DMS114 treated with DMSO at 0.1 percent for 48 hours (cell line): ENCODE measurements around the gene SMPDL3A.

Experiments
- DNase-seq: peaks from one replicate; lab custom pipeline; 2025; ENCODE audit not compliant: unreplicated experiment; lab: John Stamatoyannopoulos, UW

The SMPDL3A gene

DNA sequence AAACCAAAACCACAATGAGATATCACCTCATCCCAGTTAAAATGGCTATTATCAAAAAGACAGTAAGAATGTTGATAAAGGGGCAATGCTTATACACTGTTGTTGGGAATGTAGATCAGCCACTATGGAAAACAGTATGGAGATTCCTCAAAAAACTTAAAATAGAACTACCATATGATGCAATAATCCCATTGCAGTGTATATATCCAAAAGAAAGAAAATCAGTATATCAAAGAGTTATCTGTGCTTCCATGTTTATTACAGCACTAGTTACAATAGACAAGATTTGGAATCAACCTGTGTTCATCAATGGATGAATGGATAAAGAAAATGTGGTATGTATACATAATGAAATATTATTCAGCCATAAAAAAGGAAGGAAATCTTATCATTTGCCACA is 13.1 kb upstream of the SMPDL3A start:
- DNase-seq = no peak

- no peak for DNase-seq
Measured at GRCh38 chr6:122778302-122778701, 10.8 kb upstream of the SMPDL3A start.

DNA sequence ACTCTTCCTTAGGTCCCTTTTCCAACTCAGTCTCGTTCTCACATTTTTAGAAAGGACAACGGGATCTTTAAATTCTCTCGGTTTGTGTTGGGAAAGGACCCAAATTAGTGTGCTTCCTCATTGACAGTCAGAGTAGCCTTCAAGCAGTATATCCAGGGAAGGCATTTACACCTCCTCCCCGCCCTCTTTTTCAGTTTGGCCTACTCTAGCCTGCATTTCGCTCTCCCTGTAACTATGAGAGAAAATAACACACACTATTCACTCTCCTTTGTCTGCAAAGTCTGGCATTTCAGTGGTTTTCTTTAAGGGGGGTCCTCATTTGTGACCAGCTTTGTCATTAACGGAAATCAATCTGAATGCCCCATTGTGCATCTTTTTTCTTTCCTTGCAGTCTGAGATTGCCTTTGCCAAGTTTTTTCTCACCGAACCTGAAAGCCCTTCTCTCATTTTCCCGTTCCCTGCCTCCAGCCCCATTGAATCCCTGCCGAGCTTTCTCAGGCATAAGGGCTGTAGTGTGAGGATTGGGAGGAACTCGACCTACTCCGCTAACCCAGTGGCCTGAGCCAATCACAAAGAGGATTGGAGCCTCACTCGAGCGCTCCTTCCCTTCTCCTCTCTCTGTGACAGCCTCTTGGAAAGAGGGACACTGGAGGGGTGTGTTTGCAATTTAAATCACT is 9.9 kb upstream of the SMPDL3A start:
- DNase-seq = no peak

DNA sequence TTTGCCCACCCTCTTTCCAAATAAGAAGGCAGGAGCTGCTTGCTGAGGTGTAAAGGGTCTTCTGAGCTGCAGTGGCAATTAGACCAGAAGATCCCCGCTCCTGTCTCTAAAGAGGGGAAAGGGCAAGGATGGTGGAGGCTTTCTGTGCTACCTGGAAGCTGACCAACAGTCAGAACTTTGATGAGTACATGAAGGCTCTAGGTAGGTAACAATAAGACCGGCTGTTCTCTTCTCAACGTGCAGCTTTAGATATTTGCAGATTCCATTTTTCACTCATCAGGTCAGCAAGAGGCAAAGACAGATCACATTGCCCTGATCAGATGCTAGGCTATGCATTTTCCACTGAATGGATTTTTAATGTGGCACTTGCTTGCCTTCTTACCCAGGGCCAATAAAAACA is 9.4 kb upstream of the SMPDL3A start, which contains the start of gene FABP7:
FABP7 (plus strand) TSS at position 50 of the 400 bp plus-strand sequence; CDS start at position 129, 79 bp downstream.
- no peak for DNase-seq

DNA sequence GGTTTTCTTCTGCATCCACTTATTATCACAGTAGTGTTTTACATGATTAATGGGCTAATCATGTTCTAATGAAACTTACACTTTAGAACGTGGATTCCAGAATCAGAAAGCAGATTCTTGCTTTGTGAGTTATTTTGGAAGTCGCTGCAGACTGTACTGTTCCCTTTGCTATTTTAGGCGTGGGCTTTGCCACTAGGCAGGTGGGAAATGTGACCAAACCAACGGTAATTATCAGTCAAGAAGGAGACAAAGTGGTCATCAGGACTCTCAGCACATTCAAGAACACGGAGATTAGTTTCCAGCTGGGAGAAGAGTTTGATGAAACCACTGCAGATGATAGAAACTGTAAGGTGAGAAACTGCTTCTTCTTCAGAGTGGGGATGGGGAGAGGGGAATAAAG is 8.9 kb upstream of the SMPDL3A start:
- no peak for DNase-seq

- DNase-seq = no peak
Measured at GRCh38 chr6:122781716-122782115, 7.3 kb upstream of the SMPDL3A start.

DNA sequence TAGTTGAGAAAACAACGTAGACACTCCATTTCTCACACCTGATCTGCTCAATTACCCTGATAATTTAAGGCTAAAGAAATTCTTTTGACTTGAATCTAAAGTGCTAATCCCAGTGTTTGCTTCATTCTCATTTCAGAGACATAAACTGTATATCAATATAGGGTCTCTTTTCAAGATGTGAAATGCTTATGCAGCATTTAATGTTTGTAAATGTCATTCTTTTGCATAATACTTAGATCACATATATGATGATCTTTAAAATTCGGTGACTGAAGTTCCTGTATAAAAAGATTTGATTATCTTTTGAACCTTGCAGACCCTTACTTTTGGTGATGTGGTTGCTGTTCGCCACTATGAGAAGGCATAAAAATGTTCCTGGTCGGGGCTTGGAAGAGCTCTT is 5.7 kb upstream of the SMPDL3A start:
- DNase-seq = no peak

DNA sequence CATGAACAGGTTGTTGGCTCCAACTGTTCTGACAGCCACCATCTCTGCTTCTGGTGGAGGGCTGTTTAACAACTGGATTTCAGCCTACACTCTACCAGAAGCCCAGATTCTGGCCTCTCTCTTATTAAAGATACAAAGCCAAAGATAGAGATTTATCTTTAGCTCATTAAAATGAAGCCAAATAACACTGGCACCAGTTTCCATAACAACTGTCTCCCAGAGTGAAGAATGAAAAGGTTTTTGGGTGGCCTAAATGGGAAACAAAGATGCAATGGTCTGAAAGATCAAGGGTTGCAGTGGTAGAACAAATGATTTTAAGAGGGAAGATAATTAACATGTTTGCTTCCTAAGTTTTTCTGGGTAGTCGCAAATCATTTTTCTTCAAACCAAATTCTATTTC is 3.2 kb upstream of the SMPDL3A start:
- no peak for DNase-seq

DNA sequence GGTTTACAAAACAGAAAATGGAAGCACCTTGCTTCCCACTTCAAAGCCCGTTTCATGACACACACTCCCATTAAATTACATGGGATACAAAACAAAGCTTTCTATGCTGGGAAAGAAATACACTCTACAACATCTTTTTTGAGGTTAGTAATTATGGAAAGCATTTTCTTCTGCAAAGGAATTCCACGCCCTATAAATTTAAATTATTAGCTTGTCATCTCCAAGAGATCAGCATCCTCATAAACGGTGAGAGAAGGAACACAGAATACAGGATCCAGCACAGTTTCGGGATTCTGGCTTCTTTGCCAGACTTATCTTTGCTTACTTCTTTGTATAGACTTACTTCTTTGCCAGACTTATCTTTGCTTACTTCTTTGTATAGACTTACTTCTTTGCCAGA is 1.3 kb upstream of the SMPDL3A start:
- no peak for DNase-seq

- DNase-seq = no peak
Measured at GRCh38 chr6:122788208-122788607, 850 bp upstream of the SMPDL3A start.

- DNase-seq = no peak
Measured at GRCh38 chr6:122788663-122789181, 336 bp upstream of the SMPDL3A start.

DNA sequence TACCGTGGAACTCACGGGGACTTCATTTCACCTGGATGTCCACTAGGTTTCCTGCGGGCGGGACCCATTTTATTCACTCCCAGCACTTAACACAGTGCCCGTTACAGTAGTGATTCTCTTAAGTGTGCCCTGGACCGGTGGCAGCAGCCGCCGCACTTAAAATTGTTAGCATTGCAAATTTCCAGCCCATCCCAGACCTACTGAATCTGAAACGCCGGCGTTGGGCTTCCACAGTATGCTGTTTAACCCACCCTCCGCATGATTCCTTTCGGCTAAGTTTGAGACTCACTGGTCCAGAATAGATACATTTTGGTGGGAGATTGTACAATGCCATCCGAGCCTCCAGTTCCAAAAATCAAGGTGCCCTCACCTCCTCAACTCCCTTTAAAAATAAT is 967 bp downstream of the SMPDL3A start:
- DNase-seq = no peak

DNA sequence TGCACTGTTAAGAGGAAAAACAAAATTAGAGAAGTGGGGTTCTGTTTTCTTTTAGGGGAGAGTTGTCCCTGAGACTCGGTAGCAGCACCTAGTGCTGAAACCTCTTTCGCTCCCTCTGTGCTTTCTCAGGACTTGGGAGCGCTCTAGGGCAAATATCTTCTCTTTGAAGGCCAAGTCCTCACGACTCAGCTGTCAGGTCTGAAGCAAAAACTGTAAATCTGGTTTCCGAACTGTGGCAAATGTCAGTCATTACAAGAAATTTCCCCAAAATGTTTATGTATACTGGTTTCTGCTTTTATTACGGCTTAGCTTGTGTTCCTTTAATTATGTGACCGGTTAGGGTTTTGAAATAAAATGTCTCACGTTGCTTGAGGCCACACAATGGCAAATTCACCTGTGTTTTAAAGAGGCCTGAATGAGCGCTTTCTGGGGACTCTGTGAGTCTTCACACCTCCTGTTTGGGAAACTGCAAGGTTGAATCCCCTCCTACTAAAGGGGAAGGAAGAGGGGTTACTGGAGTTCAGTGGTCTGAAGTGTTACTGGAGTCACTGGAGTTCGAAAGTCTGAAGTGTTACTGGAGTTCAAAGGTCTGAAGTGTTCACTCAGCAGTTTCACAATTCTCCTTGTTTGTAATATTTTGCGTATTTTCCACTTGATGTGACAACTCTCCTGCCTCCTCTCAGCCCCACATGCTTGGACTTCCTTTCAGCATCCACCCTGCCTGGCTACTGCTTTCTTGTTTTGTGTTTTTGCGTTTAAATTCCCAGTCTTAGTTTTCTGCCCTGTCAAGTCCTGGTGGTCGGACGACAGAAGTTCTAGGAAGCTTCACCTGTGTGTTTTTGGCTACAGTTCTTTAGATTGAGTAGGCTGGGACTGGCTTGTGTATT is 1.6 kb downstream of the SMPDL3A start:
- DNase-seq = no peak

GRCh38 chr6:122791310-122791679 is 2.2 kb downstream of the SMPDL3A start:
- no peak for DNase-seq

DNA sequence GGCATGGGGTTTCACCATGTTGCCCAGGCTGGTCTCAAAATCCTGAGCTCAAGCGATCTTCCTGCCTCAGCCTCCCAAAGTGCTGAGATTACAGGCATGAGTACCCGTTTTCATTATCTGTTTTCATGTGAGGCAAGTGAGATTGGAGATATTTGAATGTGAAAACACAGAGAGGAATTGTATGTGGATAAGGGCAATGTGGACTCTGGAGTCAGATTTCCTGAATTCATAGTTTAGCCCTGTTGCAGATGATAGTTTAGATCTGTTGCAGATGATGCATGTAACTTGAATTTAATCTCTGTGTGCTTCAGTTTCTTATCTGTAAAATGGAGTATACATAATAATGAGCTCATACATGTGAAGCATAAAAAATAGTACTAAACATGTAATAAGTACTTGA is 3.7 kb downstream of the SMPDL3A start:
- no peak for DNase-seq

- no peak for DNase-seq
Measured at GRCh38 chr6:122797537-122797936, 8.5 kb downstream of the SMPDL3A start.

DNA sequence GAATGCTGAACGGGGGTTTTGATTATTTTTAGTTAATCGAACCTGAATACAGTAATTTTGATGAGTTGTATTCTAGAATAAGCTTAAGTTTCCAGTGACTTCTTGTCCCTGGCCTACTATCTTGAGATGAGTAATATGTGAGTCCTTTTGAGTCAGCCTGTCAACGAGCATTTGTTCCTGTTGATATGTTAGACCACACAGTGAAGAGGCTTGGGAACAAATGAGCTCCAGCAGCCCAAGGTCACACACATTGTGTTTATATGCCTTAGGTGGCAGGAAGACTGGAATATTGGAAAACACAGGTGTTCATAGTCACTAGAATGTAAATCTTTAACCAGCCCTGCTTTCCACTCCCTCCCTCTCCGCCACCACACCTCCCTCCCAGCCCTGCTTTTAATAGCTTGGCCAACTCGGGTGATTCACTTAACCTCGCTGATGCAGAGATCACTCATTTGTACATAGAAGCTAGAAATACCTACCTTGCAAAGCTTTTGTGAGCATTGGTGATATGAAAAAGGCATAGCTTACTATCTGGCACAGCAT is 9.1 kb downstream of the SMPDL3A start:
- DNase-seq = no peak

DNA sequence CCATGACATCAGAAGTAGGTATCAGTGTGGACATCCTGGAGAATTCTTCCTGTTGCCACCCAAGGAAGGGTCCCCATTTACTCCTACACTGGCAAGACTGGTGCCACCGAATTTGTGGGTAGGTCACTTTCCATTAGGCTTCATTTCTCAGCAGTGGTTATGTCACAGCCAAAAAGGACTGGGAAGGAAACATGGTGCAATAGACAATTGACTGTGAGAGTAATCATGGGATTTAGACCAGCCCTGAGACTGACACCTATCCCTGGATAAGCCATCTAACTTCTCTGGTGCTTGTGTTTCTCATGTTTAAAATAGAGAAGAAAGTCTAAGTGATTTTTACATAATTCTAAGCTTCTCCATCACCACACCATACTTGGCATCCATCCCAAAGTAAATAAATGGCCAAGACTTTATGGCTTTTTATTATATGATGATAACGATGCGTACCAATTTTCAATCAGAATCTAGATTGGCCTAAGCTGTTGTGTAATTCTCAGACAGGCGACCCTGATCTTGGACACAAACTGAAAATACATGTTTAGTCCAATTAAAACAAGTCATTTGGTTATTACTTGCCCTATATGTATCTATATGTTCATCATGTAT is 10.2 kb downstream of the SMPDL3A start:
- DNase-seq = no peak

DNA sequence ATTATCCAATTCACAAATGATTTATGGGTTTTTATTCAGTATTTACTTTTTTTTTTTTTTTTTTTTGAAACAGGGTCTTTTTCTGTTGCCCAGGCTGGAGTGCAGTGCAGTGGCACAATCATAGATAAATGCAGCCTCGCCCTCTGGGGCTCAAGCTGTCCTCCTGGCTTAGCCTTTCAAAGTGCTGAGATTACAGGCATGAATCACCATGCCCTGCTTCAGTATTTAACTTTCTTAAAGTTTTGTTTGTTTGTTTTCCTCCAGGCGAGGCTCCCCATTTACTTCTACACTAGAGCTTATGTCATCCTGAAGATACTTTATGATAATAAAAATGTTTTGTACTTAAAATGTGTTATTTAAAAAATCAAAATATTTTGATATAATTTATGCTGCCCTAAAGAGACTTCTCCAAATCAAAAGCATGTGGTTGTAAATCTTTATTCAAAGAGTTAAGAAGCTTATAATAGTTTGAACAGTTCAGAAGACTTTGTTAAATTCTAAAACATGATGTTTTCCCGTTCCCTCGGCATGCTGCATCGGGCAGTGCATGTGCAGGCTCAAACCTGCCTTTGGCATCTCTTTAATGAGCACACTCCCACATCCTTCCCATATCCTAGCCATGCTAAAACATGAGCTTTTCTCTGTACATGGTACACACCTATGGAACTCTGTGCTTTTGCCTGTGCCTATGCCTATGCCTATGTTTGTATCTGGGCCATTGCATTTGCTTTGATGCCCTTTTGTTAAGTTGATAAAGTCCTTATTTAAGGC is 11.0 kb downstream of the SMPDL3A start:
- DNase-seq = no peak

- DNase-seq = no peak
Measured at GRCh38 chr6:122800906-122801305, 11.8 kb downstream of the SMPDL3A start.

- no peak for DNase-seq
Measured at GRCh38 chr6:122801397-122801796, 12.3 kb downstream of the SMPDL3A start.
